CD4-positive, CD25-positive, alpha-beta regulatory T cell (primary cell): ENCODE results near the gene YWHAE. TPM values are rescaled to one million over a fixed set of nuclear protein-coding genes. Genes with fewer than 3 reads are reported as not detected.
"Not testable (repeated sequence)": the region's sequence is repeated elsewhere in the genome, so short reads cannot be mapped to it uniquely, and the experiment has no call there.

Experiments
- ATAC-seq, 2 donors: fragments of 150-1000 bp; cut with Tn5 transposase; one replicate each; pipeline ENCODE4 v1.10.0; 2021; ENCODE audit warnings: low read depth in 2 of 2, moderate number of reproducible peaks in 2 of 2, moderate library complexity in 1 of 2
- DNase-seq, 3 donors: peaks; one replicate each; pipeline versions ENCODE4 v3.0.0 to v3.0.0-alpha.2; 2012 to 2022; ENCODE audit warnings: mixed read lengths in 1 of 3
- H3K27ac ChIP-seq: one replicate; pipeline ENCODE4 v1.7.0; 2013; ENCODE audit warnings: mild to moderate bottlenecking, low read length; ENCODE audit not compliant: insufficient read depth, poor library complexity, severe bottlenecking
- H3K27me3 ChIP-seq: one replicate; pipeline ENCODE4 v1.7.0; 2013; ENCODE audit warnings: low read length; ENCODE audit not compliant: control insufficient read depth, insufficient read depth
- H3K36me3 ChIP-seq: one replicate; pipeline ENCODE4 v1.7.0; 2013; ENCODE audit warnings: mild to moderate bottlenecking, low read length, moderate library complexity; ENCODE audit not compliant: control insufficient read depth, insufficient read depth
- H3K4me1 ChIP-seq: 2 replicates; pipeline ENCODE4 v1.7.0; 2013; ENCODE audit warnings: mild to moderate bottlenecking, low read length; ENCODE audit not compliant: insufficient read depth, control insufficient read depth, poor library complexity, severe bottlenecking
- H3K4me3 ChIP-seq: one replicate; pipeline ENCODE4 v1.7.0; 2013; ENCODE audit warnings: low read depth, mild to moderate bottlenecking, low read length, moderate library complexity
- H3K9me3 ChIP-seq, 2 experiments: 1 replicate in 1 of 2; 2 replicates in 1 of 2; pipeline ENCODE4 v1.7.0; 2013; ENCODE audit warnings: low read length in 2 of 2, mild to moderate bottlenecking in 1 of 2, moderate library complexity in 1 of 2; ENCODE audit not compliant: control insufficient read depth in 2 of 2
- H3K27ac Mint-ChIP-seq, 3 donors: one replicate each; pipeline ENCODE4 v1.8.0; 2020 to 2022; ENCODE audit warnings: mild to moderate bottlenecking in 3 of 3, mixed read lengths in 3 of 3, moderate library complexity in 2 of 3
- H3K27me3 Mint-ChIP-seq: one replicate; pipeline ENCODE4 v1.8.0; 2022; ENCODE audit warnings: mild to moderate bottlenecking, mixed read lengths
- H3K36me3 Mint-ChIP-seq: one replicate; pipeline ENCODE4 v1.8.0; 2020; ENCODE audit warnings: mixed read lengths
- H3K4me1 Mint-ChIP-seq, 4 donors: one replicate each; pipeline ENCODE4 v1.8.0; 2020 to 2022; ENCODE audit warnings: mixed read lengths in 4 of 4, mild to moderate bottlenecking in 1 of 4
- H3K4me3 Mint-ChIP-seq, 4 donors: one replicate each; pipeline ENCODE4 v1.8.0; 2020 to 2022; ENCODE audit warnings: mild to moderate bottlenecking in 4 of 4, mixed read lengths in 4 of 4, moderate library complexity in 3 of 4
- H3K9me3 Mint-ChIP-seq, 7 donors: one replicate each; pipeline ENCODE4 v1.8.0; 2020 to 2022; ENCODE audit warnings: mixed read lengths in 7 of 7, mild to moderate bottlenecking in 3 of 7, moderate library complexity in 2 of 7
- polyA plus RNA-seq, 4 donors: library from polyadenylated mRNA; unstranded; fragments of 300-500 nt; fragmentation: Illumina TruSeq; gene quantifications; one replicate each; pipeline ENCODE4 v1.2.3, GENCODE V29; 2021
- total RNA-seq: library from RNA; stranded (reverse); gene quantifications from one replicate; pipeline ENCODE4 v1.2.3, GENCODE V29; 2022

YWHAE gene
- total and polyA plus RNA-seq, 5 donors from 2014 or later = 68.6 to 136 (median 92.2) TPM

GRCh38 chr17:1379208-1379929, 20.7 kb downstream of the YWHAE start:
- H3K27ac ChIP-seq = peak overlapping the region; percentile 55
- ATAC-seq = no peak

DNA sequence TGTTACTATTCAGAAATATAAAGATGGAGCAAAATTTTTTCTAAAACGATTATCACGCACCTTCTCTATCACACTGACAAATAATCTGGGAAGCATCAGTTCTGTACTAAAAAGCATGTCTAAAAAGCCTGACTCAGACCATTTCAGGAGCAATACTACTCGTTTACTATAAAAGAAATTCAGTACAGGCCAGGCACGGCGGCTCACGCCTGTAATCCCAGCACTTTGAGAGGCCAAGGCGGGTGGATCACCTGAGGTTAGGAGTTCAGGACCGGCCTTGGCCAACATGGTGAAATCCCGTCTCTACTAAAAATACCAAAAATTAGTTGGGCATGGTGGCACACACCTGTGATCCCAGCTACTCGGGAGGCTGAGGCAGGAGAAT, 21.6 kb downstream of the YWHAE start:
- not testable (repeated sequence) for H3K4me3 ChIP-seq, ATAC-seq, H3K9me3 Mint-ChIP-seq, H3K36me3 Mint-ChIP-seq, H3K27me3 ChIP-seq, H3K27ac ChIP-seq, H3K9me3 ChIP-seq, H3K27me3 Mint-ChIP-seq, DNase-seq, H3K36me3 ChIP-seq
- H3K27ac Mint-ChIP-seq = peak overlapping the region in 1 of 3 donors; percentile 90
- H3K4me1 Mint-ChIP-seq = peaks cover 33 to 95% (median 69%) of the 10 kb centered on the region in 4 donors
- peaks cover 73% of the 10 kb centered on the region for H3K4me1 ChIP-seq
- peak overlapping the region in 3 of 4 donors; percentile 29 to 67 (median 29) for H3K4me3 Mint-ChIP-seq

More at GRCh38 chr17:1379208-1379929, 20.7 kb downstream of the YWHAE start:
- Mint-ChIP-seq H3K4me3 (peak overlapping the region in 3 of 4 donors; percentile 34 to 67 (median 49)), H3K27ac (peak overlapping the region; percentile 75 to 95 (median 90)), H3K36me3 (peaks cover 5% of the 10 kb centered on the region), H3K27me3 (no peaks in the 10 kb centered on the region), H3K9me3 (no peaks in the 10 kb centered on the region), H3K4me1 (peaks cover 30 to 90% (median 66%) of the 10 kb centered on the region in 4 donors)
- peaks cover 7% of the 10 kb centered on the region for H3K36me3 ChIP-seq
- H3K9me3 ChIP-seq = no peaks in the 10 kb centered on the region
- no peaks in the 10 kb centered on the region for H3K27me3 ChIP-seq
- H3K4me1 ChIP-seq = peaks cover 64% of the 10 kb centered on the region
- DNase-seq = no peak
- peak overlapping the region; percentile 42 for H3K4me3 ChIP-seq

DNA sequence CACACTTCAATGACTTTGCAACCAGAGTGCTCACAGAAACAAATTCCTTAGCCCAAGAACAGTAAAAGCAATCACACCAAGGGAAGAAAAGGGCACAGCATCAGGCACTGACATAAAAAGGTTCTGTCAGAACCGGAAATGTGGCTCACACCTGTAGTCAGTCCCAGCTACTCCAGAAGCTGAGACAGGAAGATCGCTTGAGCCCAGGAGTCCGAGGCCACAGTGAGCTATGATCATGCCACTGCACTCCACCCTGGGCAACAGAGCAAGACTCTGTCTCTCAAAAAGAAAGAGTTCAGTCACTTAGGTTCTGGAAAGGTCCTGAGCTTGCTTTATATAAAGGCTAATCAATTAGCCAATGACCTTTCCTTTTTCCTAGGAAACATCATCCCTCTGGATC, 22.7 kb downstream of the YWHAE start:
- H3K27ac ChIP-seq = no peak overlapping the region
- peak overlapping the region in 3 of 4 donors; percentile 39 to 59 (median 51) for H3K4me3 Mint-ChIP-seq

GRCh38 chr17:1376061-1376460, 24.0 kb downstream of the YWHAE start:
- Histone ChIP-seq H3K4me1 (peaks cover 70% of the 10 kb centered on the region), H3K4me3 (peak overlapping the region; percentile 59), H3K27ac (peak overlapping the region; percentile 56), H3K36me3 (peaks cover 15% of the 10 kb centered on the region), H3K27me3 (no peaks in the 10 kb centered on the region), H3K9me3 (no peaks in the 10 kb centered on the region)
- H3K27me3 Mint-ChIP-seq = no peaks in the 10 kb centered on the region
- peak overlapping the region; percentile 51 to 85 (median 73) for H3K4me3 Mint-ChIP-seq
- H3K4me1 Mint-ChIP-seq = peaks cover 37 to 96% (median 68%) of the 10 kb centered on the region in 4 donors
- peak overlapping the region; percentile 4 to 81 (median 78) for H3K27ac Mint-ChIP-seq
- H3K36me3 Mint-ChIP-seq = peaks cover 4% of the 10 kb centered on the region
- ATAC-seq = no peak
- no peaks in the 10 kb centered on the region for H3K9me3 Mint-ChIP-seq
- peak in 1 of 3 donors; percentile 22 for DNase-seq

More for the DNA sequence above, 22.7 kb downstream of the YWHAE start:
- H3K27me3 ChIP-seq = no peaks in the 10 kb centered on the region
- Mint-ChIP-seq H3K9me3 (no peaks in the 10 kb centered on the region), H3K27ac (peak overlapping the region; percentile 52 to 90 (median 69)), H3K4me1 (peaks cover 35 to 98% (median 67%) of the 10 kb centered on the region in 4 donors), H3K27me3 (no peaks in the 10 kb centered on the region), H3K36me3 (peaks cover 8% of the 10 kb centered on the region)
- H3K4me1 ChIP-seq = peaks cover 73% of the 10 kb centered on the region
- peaks cover 12% of the 10 kb centered on the region for H3K36me3 ChIP-seq
- H3K4me3 ChIP-seq = peak overlapping the region; percentile 45
- no peaks in the 10 kb centered on the region for H3K9me3 ChIP-seq
- DNase-seq (no peak), ATAC-seq (no peak)

GRCh38 chr17:1375615-1376014, 24.4 kb downstream of the YWHAE start:
- peak overlapping the region; percentile 51 to 85 (median 73) for H3K4me3 Mint-ChIP-seq
- H3K36me3 Mint-ChIP-seq = peaks cover 4% of the 10 kb centered on the region
- DNase-seq = no peak
- ATAC-seq = no peak
- no peaks in the 10 kb centered on the region for H3K27me3 Mint-ChIP-seq
- Histone ChIP-seq H3K4me3 (peak overlapping the region; percentile 59), H3K27ac (peak overlapping the region; percentile 56), H3K36me3 (peaks cover 15% of the 10 kb centered on the region), H3K4me1 (peaks cover 66% of the 10 kb centered on the region), H3K9me3 (no peaks in the 10 kb centered on the region), H3K27me3 (no peaks in the 10 kb centered on the region)
- peak overlapping the region in 2 of 3 donors; percentile 78 to 81 for H3K27ac Mint-ChIP-seq
- H3K9me3 Mint-ChIP-seq = no peaks in the 10 kb centered on the region
- peaks cover 33 to 95% (median 67%) of the 10 kb centered on the region in 4 donors for H3K4me1 Mint-ChIP-seq

DNA sequence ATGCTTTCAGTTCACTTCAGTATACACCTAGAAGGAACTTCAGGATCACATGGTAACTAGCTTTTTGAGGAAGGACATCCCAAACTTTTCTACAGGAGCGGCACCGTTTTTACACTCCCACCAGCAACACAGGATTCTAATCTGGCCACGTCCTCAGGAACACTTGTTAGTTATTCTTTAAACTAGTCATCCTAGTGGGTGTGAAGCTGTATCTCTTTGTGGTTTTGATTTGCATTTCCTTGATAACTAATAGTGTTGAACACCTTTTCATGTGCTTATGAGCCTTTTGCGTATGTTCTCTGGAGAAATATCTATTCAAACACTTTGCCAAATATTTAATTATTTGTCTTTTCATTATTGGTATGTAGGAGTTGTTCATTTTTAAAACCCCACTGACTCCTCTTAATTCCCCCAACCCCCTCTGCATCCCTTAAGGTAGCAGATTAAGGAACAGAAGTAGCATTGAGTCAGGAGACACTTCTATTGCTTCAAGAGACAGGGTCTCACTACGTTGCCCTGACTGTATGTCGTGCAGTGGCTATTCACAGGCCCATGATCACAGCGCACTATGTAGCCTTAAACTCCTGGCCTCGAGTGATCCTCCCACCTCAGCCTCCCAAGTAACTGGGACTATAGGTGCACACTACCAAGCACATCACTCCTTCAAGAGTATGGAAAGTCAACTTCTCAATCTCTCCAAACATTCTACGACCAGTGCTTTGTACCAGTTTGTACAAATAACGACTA, 25.4 kb downstream of the YWHAE start:
- ATAC-seq = peak; percentile 64 to 68

GRCh38 chr17:1373707-1374237, 26.2 kb downstream of the YWHAE start:
- ATAC-seq = no peak
- Mint-ChIP-seq H3K27ac (peak overlapping the region; percentile 46 to 77 (median 63)), H3K27me3 (no peaks in the 10 kb centered on the region), H3K4me3 (peak overlapping the region in 1 of 4 donors; percentile 73), H3K36me3 (peaks cover 4% of the 10 kb centered on the region), H3K4me1 (peaks cover 29 to 90% (median 57%) of the 10 kb centered on the region in 4 donors), H3K9me3 (no peaks in the 10 kb centered on the region)
- Histone ChIP-seq H3K4me1 (peaks cover 52% of the 10 kb centered on the region), H3K4me3 (peak overlapping the region; percentile 59), H3K36me3 (peaks cover 15% of the 10 kb centered on the region), H3K9me3 (no peaks in the 10 kb centered on the region), H3K27ac (no peak overlapping the region), H3K27me3 (no peaks in the 10 kb centered on the region)
- DNase-seq = no peak

More for the DNA sequence above, 25.4 kb downstream of the YWHAE start:
- Mint-ChIP-seq H3K4me1 (peaks cover 27 to 92% (median 60%) of the 10 kb centered on the region in 4 donors), H3K27me3 (no peaks in the 10 kb centered on the region), H3K4me3 (peak overlapping the region; percentile 51 to 73 (median 72)), H3K27ac (peak overlapping the region; percentile 77 to 80 (median 78)), H3K36me3 (peaks cover 4% of the 10 kb centered on the region), H3K9me3 (no peaks in the 10 kb centered on the region)
- peak in 2 of 3 donors; percentile 35 to 56 for DNase-seq
- H3K4me1 ChIP-seq = peaks cover 56% of the 10 kb centered on the region
- peaks cover 15% of the 10 kb centered on the region for H3K36me3 ChIP-seq
- peak overlapping the region; percentile 59 for H3K4me3 ChIP-seq
- H3K27me3 ChIP-seq = no peaks in the 10 kb centered on the region
- H3K27ac ChIP-seq = peak overlapping the region; percentile 42
- H3K9me3 ChIP-seq = no peaks in the 10 kb centered on the region
